WTC11 (cell line): ENCODE results near the gene MYL10. TPM values are rescaled to one million over a fixed set of nuclear protein-coding genes. Genes with fewer than 3 reads are reported as not detected.

Experiments
- ATAC-seq: fragments of 200-7000 bp; cut with Tn5 transposase; 2 replicates; pipeline ENCODE4 v1.10.0; 2021; ENCODE audit warnings: mild to moderate bottlenecking, moderate library complexity
- CTCF ChIA-PET: fragments of 300-600 bp; sonication (Branson Sonifier 250); formaldehyde crosslinking; loops from one replicate; lab custom pipeline; 2021; ENCODE audit warnings: antibody characterized with exemption; lab: Charles Lee
- POLR2A ChIA-PET: fragments of 350-600 bp; sonication (Branson Sonifier 250); formaldehyde crosslinking; loops from one replicate; lab custom pipeline; 2021; ENCODE audit warnings: antibody characterized with exemption; lab: Charles Lee
- DNase-seq: peaks from one replicate; pipeline ENCODE4 v3.0.0; 2021; ENCODE audit warnings: low spot score
- H3K27ac Mint-ChIP-seq: 2 replicates; pipeline ENCODE4 v1.8.0; 2021; ENCODE audit warnings: mixed read lengths
- H3K27me3 Mint-ChIP-seq: 2 replicates; pipeline ENCODE4 v1.8.0; 2021; ENCODE audit warnings: low read depth, mild to moderate bottlenecking, moderate library complexity, mixed read lengths
- H3K36me3 Mint-ChIP-seq: 2 replicates; pipeline ENCODE4 v1.8.0; 2021; ENCODE audit warnings: mixed read lengths
- H3K4me1 Mint-ChIP-seq: 2 replicates; pipeline ENCODE4 v1.8.0; 2022; ENCODE audit warnings: mixed read lengths
- H3K4me3 Mint-ChIP-seq: 2 replicates; pipeline ENCODE4 v1.8.0; 2021; ENCODE audit warnings: mild to moderate bottlenecking, moderate library complexity, mixed read lengths
- H3K9me3 Mint-ChIP-seq: 2 replicates; pipeline ENCODE4 v1.8.0; 2021; ENCODE audit warnings: mixed read lengths
- OVOL2 ChIP-seq: fragments of 250-450 bp; sonication (Bioruptor Pico); IDR thresholded peaks from 2 replicates; pipeline ENCODE4 v1.9.0; 2021; ENCODE audit warnings: mild to moderate bottlenecking, borderline replicate concordance
- SP1 ChIP-seq: sonication (generic); formaldehyde crosslinking; conservative IDR thresholded peaks from 2 replicates; pipeline ENCODE4 v1.8.1; 2022; ENCODE audit warnings: missing genetic modification reagents
- total RNA-seq: library from RNA; stranded (reverse); gene quantifications from 3 replicates; pipeline ENCODE4 v1.2.3, GENCODE V29; 2021

MYL10 gene
- total RNA-seq, 1 experiment from 2014 or later: not detected

DNA sequence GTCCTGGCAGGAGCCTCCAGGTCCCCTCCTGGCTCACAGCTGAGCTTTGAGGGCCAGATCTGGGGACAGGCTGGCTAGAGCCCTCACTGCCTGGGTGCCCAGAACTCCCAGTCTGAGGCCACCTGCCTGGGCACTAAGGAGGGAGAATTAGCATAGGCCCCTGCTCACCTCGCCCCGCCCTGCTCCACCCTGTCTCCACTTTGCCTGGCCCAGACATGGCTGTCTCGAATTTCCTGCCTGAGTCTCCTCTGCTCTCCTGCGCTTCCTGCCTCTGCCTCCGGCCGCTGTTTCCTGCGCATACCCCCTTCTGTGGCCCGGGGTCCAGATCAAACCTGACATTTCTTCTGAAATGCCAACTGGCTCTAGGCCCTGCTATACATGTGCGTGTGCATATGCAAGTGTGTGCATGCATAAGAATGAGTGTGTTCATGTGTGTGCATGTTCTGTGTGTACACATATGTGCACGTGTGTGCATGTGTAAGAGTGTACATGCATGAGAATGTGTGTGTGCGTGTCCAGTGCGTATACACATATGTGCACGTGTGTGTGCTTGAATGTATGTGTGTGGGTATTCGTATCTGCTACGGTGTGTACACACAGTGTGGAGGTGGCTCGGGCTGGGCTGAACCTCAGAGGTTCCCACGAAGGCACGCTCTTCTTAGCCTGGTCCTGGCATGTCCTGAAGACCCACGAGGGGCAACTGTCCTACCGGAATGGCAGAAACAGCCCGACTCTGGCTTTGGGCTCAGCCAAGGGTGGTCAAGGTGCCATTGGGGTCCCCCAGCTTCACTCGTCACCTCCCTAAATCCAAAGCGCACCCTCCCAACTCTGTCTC is 64.9 kb downstream of the MYL10 start:
- Mint-ChIP-seq H3K27me3 (peaks cover 2% of the 10 kb centered on the region), H3K4me3 (no peak overlapping the region), H3K27ac (peak overlapping the region; percentile 86), H3K9me3 (peaks cover 10% of the 10 kb centered on the region)
- CTCF ChIA-PET: interaction anchor here (0.5 to 2.7 kb wide), 3 partner anchors 21 to 147 kb away, joined by 3 to 19 read pairs (median 5); no protein-coding TSS in a partner anchor
- peak; percentile 47 for DNase-seq
- POLR2A ChIA-PET: no interaction called here
- TF ChIP-seq SP1 (CRISPR knock-in tag) (0 out of 2 replicates have a peak, but pooled peaks have one; percentile 42), OVOL2 (CRISPR knock-in tag) (no peak)
- TF ChIP-seq, all 79 proteins: peak for 1
- peaks cover 38% of the 10 kb centered on the region for H3K4me1 Mint-ChIP-seq
- no peaks in the 10 kb centered on the region for H3K36me3 Mint-ChIP-seq
- peak; percentile 29 for ATAC-seq

Other genes with a start within 250 kb of the MYL10 start
- gene CUX1, start 188.3 kb upstream of the MYL10 start, total RNA-seq: 64.3 to 77.1 TPM (median 76.1 TPM) in 3 replicates